HG03196 (cell line): ENCODE results near the gene SLC6A6.

Source experiments
- ATAC-seq: cut with Tn5 transposase; IDR thresholded peaks from one replicate; pipeline ENCODE4 v1.9.1; 2021; ENCODE audit not compliant: unreplicated experiment

The SLC6A6 gene

GRCh38 chr3:14517601-14518431, 115.4 kb downstream of the SLC6A6 start:
- ATAC-seq: no peak

- no peak for ATAC-seq
Observed at GRCh38 chr3:14518432-14518802, 116.0 kb downstream of the SLC6A6 start.

GRCh38 chr3:14518893-14519292, 116.5 kb downstream of the SLC6A6 start:
- ATAC-seq: no peak

- ATAC-seq: no peak
Observed at GRCh38 chr3:14519406-14519805, 117.0 kb downstream of the SLC6A6 start.

GRCh38 chr3:14520149-14520548, 117.7 kb downstream of the SLC6A6 start:
- ATAC-seq: no peak

- no peak for ATAC-seq
Observed at GRCh38 chr3:14520967-14521366, 118.6 kb downstream of the SLC6A6 start.

GRCh38 chr3:14521611-14522010, 119.2 kb downstream of the SLC6A6 start:
- no peak for ATAC-seq

- ATAC-seq: no peak
Observed at GRCh38 chr3:14522129-14522691, 119.8 kb downstream of the SLC6A6 start.

- ATAC-seq: no peak
Observed at GRCh38 chr3:14522768-14523167, 120.4 kb downstream of the SLC6A6 start.

GRCh38 chr3:14523792-14524191, 121.4 kb downstream of the SLC6A6 start:
- no peak for ATAC-seq

GRCh38 chr3:14524311-14524711, 121.9 kb downstream of the SLC6A6 start:
- ATAC-seq: no peak

- ATAC-seq: no peak
Observed at GRCh38 chr3:14524920-14525660, 122.7 kb downstream of the SLC6A6 start.

- ATAC-seq: no peak
Observed at GRCh38 chr3:14525685-14526631, 123.6 kb downstream of the SLC6A6 start.

- ATAC-seq: no peak
Observed at GRCh38 chr3:14528081-14528480, 125.7 kb downstream of the SLC6A6 start.

- ATAC-seq: no peak
Observed at GRCh38 chr3:14531856-14532395, 129.5 kb downstream of the SLC6A6 start.

- no peak for ATAC-seq
Observed at GRCh38 chr3:14532691-14533456, 130.5 kb downstream of the SLC6A6 start.

GRCh38 chr3:14533457-14533958, 131.1 kb downstream of the SLC6A6 start:
- no peak for ATAC-seq

- no peak for ATAC-seq
Observed at GRCh38 chr3:14534516-14535191, 132.2 kb downstream of the SLC6A6 start.

GRCh38 chr3:14535616-14536015, 133.2 kb downstream of the SLC6A6 start:
- ATAC-seq: no peak
